NCI-H1105 (cell line): ENCODE results near the gene BCL11B.
"Not testable (repeated sequence)": the region's sequence is repeated elsewhere in the genome, so short reads cannot be mapped to it uniquely, and the experiment has no call there.

Experiments used
- DNase-seq: peaks from one replicate; lab custom pipeline; 2025; lab: John Stamatoyannopoulos, UW

Gene BCL11B

GRCh38 chr14:99199846-99200653, 71.9 kb downstream of the BCL11B start:
- DNase-seq = no peak

DNA sequence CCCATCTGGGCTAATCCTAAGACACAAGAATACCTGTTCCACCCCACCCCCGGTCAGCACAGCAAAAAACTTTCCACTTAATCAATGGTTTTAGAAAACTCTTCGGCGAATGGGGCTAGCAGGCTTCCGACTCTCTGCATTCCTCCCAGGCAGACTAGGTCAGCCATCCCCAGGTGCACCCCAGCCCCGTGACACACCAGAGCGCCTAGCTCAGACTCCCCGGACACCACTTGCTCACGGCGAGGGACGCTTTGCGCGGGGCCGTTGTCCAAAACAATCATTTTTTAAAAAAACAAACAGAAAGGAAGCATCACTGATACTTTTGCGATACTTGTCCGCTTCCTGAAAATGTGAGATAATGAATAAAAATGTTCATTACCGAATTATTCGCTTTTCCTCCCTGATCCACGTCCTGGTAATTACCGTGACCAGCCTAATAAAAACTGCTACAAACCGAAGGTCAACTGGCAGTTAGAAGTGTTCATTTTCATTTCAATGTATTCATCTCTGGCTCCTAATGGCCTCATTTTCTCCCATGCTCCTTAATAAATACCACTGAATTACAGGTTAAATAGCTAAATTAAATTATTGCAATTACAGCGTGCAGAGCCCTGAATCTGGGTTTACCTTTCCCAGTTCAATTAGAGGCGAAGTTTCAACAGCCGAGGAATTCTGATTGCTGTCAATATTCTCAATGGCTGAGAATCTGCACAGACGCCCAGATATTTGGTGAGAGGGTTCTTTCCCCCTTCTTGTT, 73.1 kb downstream of the BCL11B start:
- DNase-seq = no peak

- no peak for DNase-seq
Observed at GRCh38 chr14:99196310-99196650, 75.7 kb downstream of the BCL11B start.

GRCh38 chr14:99195602-99196309, 76.2 kb downstream of the BCL11B start:
- DNase-seq = peak; percentile 84

- DNase-seq = no peak
Observed at GRCh38 chr14:99194736-99195135, 77.3 kb downstream of the BCL11B start.

DNA sequence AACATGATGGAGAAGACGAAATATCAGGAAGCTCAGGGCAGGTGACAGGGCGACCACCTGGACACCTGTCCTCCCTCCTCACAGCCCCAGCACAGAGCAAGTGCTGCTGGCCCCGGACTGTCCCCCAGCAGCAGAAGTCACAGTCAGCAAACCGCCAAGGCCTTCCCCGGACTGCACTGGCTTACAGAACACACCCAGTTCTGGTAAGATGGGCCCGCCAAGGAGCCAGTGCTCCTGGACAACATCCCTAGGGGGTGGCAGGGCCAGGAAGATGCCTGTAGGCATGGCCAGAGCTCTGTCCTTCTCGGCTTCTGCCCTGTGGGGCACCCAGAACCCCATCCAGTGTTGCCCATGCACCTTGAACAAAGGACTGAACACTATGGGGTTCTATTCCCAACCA, 77.9 kb downstream of the BCL11B start:
- no peak for DNase-seq

- DNase-seq = no peak
Observed at GRCh38 chr14:99192830-99193229, 79.2 kb downstream of the BCL11B start.

DNA sequence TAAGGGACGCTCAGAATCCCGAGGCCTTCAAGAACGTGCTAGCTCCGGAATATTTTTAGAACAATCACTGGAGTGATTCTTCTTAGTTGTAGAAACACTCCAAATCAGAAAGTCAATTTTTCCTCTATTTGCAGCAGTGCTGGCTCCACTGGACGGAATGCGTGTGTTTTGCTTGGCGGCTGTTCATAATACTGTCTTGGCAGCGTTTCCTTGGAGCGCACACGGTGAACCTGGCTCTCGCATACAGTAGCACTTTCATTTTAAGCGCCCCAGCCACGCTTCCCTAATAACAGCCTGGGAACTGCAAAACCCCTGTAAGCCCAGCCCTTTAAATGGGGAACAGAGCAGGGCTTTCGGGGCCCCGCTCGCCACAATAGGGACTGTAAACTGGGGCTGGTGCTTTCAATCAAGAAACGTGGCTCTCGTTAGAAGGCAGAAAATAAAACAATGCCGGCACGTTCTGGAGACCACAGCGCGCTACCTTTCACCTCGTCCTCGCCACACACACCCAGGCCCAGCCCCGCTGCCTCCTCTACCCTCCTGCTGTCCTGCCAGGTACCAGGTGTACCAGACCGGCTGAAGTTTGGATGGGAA, 79.9 kb downstream of the BCL11B start:
- DNase-seq = peak; percentile 71

- DNase-seq = no peak
Observed at GRCh38 chr14:99191395-99192027, 80.5 kb downstream of the BCL11B start.

DNA sequence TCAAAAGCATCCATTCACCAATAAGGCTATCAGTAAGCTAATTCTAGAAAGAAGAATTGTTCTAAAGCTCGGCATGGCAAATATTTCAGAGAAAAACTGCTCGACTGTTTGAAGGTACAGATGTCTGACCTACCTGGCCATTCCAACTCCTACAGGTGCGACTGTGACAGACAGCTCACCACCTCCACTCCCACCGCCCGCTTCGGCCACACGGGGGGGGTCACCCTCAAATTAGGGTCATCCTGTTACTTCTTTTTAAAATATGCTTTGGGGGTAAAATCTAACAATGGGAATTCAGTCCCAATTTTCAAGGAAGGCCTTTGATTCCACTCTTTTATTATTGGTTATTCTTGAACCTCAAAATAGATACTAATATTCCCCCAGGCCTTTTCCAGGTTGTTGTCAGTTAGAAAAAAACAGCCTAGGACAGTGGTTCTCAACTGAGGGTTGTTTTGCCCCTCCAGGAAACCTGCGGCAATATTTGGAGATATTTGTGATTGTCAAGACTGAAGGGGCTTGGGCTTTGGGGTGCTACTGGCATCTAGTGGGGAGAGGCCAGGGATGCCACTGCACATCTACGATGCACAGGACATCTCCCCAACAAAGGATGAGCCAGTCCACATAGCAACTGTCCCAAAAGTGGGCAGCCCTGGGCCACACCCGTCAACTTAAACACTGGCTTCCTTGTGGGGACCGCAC, 81.2 kb downstream of the BCL11B start:
- no peak for DNase-seq

- DNase-seq = no peak
Observed at GRCh38 chr14:99189201-99189801, 82.7 kb downstream of the BCL11B start.

- DNase-seq = no peak
Observed at GRCh38 chr14:99188731-99189191, 83.2 kb downstream of the BCL11B start.

- no peak for DNase-seq
Observed at GRCh38 chr14:99187858-99188257, 84.1 kb downstream of the BCL11B start.

DNA sequence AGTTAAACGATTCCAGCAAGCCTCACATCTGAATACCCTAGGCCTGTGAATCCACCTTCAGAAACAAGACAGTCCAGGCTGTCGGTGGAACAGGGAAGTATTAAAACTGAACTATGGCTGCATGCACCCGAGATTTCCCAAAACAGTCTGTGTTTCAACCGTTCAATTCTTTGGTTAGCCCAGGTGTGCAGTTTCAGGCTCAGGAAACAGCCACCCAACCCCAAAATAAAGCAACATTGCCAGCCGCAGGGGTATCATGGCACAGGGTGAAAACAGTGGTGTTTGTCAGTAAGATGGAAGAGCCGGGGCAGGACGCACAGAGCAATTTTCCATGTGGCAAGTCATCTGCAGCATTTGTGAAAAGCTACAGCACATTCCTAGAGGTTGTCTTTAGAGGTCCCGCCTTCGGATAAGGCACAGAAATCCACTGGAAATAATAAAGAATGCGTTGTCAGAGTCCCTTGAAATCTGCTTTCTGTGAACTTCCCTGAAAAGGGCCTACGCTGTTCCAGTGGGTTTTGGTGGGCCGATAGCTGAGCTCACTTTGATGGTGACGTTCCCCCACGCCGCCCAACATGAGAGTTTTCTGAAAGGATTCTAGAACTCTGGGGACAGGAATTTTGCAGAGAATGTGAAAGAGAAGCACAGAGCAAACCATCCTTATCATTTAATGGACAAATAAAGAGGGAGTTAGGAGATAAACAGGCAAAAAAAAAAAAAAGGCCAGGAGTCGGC, 84.9 kb downstream of the BCL11B start:
- no peak for DNase-seq

DNA sequence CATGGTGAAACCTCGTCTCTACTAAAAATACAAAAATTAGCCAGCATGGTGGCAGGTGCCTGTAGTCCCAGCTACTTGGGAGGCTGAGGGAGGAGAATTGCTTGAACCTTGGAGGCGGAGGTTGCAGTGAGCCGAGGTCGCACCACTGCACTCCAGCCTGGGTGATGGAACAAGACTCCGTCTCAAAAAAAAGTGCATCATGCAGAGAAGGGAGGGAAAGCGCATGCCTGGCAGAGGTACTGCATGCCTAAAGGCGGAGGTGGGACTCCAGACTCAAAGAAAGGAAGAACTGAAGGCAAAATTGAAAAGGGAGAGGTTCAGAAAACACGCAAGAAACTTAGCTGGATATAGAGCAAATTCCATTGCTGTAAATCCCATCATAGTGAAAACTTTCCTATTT, 85.7 kb downstream of the BCL11B start:
- not testable (repeated sequence) for DNase-seq

DNA sequence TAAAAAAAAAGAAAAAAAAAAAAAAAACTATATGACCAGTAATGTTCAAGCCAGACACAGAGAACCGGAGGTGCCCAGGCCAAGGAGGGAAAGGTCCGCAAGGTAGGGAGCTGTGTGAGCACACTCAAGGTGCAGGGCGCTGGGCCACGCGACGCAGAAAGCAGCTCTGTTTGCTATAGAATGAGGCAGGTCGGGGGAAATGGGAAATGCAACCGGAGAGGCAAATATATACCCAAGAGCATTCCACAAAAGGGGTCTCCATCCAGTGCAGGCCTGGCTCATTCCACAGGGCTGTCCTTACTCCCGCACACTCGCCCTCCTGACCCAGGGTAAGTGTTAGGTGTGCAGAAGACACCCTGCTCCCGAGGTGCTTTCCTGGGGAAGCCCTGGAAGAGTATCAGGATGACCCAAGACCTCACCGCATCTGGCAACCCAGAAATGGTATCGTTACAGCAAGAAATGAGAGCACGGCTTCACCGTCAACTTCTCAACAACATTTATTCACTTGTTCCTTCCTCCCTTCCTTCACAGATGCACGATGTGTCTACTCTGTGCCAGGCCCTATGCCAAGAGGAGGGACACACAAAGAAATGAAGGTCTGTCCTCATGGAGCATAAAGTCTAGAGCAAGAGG, 86.4 kb downstream of the BCL11B start:
- no peak for DNase-seq

DNA sequence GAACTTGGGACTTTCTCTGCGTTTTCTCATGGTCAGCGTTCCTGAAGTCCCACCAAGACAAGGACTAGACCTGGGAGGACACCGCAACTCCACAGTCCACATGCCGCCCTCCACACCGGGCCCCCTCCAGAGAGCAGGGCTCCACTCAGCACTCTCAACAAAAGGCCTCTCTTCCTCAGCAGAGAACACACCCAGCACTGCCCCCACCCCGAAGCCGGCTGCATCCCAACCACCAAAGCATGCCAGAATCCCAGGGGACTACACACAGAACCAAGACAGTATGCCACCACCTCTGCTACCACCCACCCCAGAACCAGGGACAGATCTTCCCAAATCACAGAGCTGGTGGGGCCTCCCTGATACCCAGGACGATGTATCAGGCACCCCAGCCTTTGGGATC, 88.3 kb downstream of the BCL11B start:
- DNase-seq = no peak

- no peak for DNase-seq
Observed at GRCh38 chr14:99183311-99183710, 88.7 kb downstream of the BCL11B start.

- no peak for DNase-seq
Observed at GRCh38 chr14:99182548-99183250, 89.3 kb downstream of the BCL11B start.
